C1 segment of cervical spinal cord (tissue), 14 donors: ENCODE data around the gene PRXL2B.

Source experiments
- DNase-seq, 14 donors: peaks; one replicate each; lab custom pipeline; 2025; lab: John Stamatoyannopoulos, UW

The PRXL2B gene

DNA sequence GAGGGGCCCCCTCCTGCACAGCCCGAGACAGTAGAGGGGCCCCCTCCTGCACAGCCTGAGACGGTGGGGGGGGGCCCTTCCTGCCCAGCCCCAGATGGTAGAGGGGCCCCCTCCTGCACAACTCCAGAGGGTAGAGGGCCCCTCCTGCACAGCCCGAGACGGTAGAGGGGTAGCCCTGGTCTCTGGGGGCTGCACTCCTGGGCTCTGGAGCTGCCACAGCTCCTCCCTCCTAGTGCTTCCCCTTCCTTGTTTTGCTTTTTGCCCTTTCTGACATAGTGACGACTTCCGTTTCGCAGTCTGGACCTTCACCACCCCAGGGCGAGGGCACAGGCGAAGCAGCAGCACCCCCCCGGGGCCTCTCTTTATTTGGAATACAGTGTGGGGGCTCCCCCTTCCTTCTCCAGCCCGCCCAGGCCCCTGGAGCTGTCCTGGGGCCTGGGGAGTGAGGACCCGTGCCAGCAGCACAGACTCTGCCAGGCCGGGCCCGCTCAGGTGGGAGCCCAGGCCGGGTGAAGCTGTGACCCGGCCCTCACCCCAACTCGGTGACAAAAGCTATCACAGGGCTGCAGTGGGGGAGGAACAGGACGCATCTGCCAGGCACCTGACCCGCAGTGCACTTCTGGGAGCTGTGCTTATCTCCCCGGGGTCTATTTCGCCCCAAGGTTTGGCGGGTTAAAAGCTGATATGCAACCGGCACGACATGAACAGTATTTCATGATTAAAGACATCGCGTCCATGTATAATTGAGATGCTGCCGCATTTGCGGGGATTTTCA, 1.1 kb upstream of the PRXL2B start:
- peak in 13 of 14 donors; percentile 10 to 75 (median 54) for DNase-seq

DNA sequence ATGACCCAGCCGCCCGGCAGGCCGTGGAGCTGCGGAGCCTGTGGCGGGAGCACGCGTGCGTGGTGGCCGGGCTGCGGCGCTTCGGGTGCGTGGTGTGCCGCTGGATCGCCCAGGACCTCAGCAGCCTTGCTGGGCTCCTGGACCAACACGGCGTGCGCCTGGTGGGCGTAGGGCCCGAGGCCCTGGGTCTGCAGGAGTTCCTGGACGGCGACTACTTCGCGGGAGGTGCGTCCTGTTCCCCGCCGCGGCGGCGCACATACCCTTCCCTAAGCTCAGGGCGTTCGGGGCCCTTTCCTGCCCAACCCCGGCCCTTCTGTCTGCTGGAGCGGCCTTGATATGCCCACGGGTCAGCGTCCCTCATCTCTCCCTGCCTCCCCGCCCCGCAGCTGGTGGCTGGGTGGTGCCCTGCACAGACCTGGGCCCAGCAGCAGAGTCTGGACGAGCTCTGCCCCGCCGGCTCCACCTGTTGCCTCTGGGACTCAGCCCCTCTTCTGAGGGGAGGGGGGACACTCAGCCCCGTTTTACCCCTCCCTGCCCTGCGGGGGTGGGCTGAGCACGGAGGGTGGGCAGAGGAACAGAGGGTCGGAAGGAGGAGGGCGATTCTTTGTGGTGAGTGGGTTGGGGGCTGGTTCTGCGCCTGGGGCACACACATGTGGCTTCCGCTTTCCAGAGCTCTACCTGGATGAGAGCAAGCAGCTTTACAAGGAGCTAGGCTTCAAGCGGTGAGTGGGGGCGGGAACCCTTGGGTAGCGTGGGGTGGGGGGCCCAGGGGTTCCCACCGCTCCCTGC, 688 bp downstream of the PRXL2B start:
- peak in 1 of 14 donors; percentile 49 for DNase-seq

DNA sequence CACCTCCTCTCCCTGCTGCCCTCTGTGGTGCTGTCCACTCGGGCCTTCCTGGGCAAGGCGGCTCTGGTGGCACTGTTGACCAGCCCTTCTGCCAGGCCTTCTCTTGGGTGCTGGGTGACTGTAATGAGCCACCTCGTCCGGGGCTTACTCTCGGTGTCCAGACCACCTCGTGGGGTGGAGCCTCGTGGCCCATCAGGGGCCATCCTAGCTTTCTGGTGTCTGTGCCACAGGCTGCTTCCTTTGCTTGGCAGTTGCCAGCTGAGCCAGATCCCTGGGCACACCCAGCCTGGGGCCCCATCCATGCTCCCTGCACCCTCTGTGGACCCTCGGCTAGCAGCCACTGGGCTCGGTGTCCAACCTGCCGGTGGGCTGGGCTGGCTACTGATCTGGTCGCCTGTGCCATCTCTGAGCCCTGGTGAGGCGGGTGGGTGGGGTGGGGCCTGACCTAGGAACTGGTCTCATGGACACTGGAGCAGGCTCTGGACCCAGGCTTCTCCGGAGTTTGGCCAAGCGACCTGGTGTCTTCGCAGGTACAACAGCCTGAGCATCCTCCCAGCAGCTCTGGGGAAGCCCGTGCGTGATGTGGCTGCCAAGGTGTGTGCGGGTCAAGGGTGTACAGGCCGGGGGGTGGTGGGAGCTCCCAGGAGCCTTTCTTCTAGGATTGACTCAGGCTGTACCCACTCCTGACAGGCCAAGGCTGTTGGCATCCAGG, 1.4 kb downstream of the PRXL2B start:
- DNase-seq: no peak

DNA sequence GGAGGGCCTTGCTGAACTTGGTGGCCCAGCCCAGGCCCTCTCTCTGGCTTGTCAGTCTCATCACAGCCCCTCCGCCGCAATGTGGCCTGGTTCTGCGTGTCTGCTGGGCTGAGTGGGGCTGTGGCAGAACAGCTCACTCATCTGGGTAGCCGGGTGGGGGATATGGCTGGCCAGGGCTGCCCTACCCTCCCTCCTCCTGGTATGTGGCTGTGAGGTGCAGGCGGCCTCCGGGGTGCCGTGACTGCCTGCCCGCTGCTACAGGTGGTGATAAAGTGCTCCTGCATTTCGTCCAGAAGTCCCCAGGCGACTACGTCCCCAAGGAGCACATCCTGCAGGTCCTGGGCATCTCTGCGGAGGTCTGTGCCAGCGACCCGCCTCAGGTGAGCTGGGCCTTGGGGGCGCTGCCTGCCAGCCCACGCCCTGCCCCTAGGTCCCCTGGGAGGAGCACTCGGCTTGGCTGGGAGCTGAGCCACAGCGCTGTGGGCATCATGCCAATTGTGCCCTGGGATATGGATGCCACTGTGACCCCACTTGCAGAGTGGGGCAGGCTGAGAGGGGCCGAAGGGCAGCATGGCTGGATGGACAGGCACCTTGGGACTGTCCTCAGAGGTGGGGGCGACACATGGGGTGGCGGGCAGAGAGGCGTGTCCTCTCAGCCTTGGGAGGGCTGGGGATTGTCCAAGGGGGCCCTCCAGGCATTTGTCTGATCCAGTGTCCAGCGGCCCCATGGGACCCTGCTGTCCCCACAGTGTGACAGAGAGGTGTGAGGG, 2.3 kb downstream of the PRXL2B start:
- DNase-seq: no peak

DNA sequence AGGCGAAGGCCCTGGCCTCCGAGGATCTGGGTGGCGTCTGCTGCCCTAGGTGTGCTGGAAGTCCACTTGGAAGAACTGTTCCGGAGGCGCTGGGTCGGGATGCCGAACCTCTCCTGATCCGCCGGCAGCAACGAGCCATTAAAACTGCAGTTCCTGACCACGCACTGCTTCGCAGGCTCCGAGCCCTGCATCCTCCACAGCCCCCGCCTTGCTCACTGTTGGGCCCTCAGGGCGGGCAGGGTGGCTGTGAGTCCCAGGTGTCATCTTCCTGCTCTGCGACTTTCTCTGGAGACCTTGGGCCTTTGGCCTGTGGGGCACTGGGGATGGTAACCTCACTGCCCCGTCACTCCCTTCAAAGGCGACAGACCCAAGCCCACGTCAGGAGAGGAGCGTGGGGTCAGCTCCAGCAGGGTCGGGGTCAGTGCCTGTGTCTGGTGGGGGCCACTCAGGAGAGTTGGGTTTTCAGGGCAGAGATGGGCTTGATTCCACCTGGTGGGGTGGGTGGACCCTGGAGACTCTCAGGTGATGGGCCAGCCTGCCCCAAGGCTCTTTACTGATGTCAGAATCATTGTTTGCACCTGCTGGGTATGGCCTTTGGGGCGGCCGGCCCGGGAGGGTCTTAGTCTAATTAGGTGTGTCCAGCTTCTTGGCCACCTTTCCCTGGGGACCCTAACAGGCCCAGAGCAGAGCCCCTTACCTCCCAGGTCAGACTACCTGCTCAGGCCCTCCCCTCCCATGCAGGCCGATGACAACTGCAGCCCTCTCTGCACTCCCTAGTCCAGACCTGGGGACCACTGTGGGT, 3.1 kb downstream of the PRXL2B start:
- no peak for DNase-seq

DNA sequence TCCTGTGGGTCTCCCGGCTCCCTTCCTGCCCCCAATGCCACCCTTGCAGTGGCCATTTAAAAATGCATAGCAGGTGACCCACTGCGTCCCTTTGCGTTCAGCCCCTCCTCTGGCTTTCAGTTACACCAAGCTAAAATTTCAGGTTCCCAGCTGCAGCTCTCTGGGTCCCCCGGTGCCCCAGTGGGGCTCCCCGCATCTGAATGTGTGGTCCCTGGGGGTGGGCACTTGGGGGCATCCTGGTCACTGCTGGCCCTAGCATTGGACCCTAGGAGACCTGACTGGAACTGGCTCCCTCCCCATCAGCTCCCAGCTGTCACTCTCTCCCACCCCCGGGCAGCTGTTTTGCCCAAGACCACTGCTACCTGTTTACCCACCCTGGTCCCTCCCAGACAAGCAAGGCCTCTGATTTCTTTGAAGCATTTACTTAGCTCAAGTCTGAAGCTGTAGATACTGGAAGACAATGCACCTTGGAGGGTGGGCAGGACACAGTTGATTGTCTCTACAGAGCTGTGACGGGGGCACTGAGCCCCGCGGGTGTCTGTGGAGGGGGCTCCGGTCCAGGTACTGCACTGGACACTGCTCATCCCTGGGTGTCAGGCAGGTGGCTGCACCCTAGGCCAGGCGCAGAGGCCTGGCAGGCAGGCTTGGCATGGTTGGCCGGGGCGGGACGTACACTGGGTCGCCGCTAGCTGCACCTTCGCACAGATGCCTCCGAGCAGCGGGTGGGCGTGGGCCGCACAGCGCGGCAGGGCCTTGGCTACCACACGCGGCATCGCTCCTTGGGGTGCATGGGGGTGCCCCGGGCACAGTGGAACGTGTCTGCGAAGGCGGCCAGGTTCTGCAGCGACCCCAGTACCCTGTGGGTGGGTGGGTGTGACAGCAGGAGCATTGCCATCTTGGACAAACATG, 3.9 kb downstream of the PRXL2B start:
- no peak for DNase-seq

DNA sequence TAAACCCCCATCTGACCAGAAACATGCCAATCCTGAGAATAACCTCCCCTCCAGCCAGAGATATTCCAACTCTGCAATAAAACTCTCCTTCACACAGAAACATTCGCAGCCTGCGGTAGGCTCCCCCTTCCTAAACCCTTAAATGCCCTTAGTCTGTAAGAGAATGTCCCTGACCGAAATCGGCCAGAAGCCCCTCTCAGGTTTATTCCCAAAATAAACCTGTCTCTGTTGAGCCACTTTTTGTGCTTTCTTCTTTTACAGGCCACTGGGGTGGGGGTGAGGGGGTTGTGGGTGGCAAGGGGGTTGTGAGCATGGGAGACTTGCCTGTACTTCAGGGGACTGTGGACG, 4.6 kb downstream of the PRXL2B start:
- no peak for DNase-seq

DNA sequence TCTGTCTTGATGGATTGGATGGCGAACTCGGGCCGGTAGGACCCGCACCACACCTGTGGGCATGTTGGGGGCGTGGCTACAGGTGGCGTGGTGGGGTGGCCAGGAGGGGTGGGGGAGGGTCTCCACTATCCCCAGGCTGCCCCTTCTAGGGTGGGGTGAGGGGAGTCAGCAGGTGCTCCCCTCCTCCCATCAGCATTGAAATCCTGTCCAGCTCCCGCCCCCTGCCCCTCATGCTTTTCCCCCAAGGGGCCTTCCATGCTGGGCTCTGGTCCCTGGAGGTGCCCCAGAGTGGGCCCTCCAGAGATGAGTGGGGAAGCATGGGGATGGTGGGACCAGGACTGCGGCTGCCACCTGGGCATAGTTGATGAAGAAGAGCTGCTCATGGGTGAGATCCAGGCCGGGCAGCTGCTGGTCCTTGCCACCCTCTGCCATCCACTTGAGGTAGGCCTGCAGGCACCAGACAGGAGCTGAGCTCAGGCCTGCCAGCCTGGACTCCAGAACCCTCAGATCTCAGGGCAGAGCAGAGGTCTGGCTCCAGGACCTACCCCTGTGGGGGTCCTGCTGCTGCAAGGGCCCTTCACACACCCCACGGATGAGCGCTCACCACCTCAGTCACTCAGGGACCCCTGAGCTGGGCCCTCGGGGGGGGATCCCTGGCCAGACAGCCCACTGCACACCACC, 5.1 kb downstream of the PRXL2B start:
- DNase-seq: no peak

DNA sequence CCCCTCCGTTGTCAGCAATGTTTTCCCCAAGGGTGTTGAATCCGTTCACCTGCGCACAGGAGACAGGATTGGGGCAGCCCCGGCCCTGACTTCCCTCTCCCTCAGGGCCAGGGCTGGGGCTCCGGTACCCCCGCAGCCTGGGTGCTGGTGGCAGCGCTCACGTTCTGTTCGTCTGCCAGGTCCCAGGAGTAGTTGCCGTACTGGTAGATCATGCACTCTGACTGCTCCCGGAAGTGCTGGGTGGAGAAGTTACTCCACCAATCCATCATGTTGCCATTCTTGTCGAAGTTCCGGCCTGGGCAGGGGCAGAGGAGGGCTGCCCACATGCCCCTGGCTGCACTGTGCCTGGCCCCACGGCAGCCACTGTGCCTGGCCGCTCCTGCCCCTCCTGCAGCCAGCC, 6.1 kb downstream of the PRXL2B start:
- no peak for DNase-seq

DNA sequence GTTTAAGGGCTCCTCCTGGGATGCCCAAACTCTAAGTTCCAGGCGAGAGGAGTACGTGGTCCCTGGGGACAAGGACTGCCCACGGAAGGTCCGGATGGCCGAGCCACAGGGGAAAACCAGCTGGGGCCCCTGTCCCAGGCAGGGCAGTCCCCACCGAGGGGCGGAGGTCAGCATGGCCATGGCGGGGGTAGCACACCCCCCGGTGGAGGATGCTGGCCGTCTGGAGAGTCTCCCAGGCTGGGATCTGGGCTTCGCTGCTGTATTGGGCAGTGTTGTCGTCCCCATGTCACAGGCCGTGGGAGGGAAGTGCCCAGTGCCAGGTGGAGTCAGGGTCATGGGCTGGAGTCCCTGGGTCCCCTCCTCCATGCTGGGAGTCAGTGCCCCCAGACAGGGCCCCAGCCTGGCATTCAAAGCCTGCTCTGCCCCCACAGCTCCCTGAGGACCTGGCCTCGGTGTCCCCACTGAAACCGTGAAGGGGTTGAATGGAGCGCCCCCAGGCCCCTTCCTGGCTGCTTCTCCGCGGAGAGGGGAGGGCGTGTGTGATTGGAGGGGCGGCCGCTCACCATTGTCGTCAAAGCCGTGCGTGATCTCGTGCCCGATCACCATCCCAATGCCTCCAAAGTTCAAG, 6.8 kb downstream of the PRXL2B start:
- DNase-seq: no peak

DNA sequence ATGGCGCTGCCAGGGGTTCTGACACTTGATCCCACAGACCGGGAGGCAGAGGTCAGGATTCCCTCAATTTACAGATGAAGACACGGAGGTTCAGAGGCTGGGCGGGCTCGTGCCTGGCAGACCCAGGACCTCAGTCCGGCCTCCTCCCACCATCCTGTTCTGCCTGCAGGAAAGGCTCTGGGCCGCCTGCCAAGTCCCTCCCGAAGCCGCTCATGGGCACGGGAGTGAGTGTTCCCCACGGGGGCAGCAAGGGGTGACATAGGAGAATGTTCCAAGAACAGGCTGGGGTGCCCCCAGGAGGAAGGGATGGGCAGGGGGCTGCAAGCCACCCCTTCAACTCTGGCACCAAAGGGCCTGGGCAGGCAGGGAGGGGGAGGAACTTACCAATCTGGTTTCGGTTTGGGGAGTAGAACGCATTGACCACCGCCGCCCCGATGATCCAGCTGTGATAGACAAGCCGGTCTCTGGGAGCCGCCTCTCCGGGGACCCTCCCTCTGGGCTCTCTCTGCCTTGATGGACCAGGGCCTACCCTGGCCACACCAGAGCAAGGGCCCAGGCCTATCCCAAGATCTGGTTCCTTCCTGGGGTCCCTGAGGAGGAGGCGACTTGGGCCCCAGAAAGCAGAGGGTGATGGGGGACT, 7.5 kb downstream of the PRXL2B start:
- DNase-seq: no peak

DNA sequence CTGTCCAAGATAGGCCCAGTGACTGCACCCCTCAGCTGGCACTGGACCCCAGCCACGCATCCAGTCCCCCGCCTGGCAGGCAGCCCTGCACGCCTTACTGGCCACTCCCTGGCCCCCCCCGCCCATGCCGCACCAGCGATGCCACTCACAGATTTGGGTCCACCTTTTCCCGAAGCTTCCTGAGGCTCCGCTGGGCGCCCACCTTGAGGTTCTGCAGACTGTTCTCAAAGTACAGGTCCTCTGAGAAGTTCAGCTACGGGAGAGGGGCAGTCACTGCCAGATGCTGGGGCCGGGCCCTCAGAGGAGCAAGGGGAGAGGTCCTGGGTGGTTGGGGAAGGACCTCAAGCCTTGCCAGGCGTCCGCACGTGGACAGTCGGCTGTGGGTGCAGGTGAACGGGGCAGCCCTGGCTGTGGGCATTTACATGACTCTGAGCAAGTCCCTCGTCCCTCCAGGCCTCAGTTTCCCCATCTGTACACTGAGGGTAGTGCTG, 8.1 kb downstream of the PRXL2B start:
- DNase-seq: no peak

DNA sequence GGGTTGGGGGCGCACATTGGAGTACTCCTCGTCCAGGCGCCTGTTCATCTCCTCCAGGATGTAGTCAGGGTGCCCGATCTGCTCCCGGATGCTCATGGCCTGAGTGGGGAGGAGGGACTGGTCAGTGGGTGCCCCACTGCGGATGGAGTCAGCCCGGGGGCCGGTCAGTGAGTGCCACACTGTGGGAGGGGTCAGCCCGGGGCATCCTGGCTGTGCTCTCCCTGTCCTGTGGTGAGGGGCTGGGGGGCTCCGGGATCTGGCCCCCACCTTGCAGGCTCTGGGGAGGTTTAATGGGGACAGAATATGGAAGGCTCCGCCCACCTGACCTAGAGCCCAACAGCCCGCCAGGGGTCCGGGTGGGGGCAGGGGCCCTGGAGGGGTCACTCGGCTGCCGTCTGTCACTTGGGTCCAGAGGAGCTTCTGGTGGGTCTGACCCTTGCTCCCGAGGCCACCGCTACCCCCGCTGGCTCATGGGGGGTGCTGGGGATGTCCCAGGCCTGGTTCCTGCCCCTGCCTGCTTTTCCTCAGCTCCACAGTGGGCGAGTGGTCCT, 8.8 kb downstream of the PRXL2B start:
- DNase-seq: no peak

DNA sequence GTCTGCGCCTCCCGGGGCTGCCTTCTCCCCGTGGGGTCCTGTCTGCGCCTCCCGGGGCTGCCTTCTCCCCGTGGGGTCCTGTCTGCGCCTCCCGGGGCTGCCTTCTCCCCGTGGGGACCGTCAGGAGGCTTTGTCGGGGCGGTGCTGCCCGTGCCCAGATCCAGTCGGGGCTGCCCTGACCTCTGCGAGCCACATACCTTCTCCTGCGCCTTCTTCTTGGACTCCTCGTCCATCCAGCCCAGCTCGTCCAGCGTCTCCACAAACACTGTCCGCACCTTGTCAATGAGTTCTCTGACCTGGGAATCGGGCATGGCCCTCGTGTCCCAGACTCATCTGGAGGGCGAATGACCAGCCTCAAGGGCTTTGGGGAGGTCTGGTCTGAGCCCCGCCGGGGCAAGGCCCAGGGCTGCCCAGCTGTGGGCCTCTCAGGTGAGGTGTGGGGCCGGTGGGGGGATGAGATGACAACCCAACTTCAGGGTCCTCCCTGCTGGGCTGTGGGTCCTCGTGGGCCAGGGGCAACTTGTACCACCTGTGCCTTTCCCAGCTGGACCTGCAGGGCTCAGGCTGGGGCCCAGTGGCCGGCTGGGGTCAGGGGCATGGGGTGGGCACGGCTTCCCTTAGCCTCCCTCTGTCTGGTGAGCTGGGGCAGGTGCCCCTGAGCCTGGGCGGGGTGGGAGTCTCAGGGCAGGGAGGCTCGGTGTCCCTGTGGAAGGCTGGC, 9.4 kb downstream of the PRXL2B start:
- DNase-seq: no peak

DNA sequence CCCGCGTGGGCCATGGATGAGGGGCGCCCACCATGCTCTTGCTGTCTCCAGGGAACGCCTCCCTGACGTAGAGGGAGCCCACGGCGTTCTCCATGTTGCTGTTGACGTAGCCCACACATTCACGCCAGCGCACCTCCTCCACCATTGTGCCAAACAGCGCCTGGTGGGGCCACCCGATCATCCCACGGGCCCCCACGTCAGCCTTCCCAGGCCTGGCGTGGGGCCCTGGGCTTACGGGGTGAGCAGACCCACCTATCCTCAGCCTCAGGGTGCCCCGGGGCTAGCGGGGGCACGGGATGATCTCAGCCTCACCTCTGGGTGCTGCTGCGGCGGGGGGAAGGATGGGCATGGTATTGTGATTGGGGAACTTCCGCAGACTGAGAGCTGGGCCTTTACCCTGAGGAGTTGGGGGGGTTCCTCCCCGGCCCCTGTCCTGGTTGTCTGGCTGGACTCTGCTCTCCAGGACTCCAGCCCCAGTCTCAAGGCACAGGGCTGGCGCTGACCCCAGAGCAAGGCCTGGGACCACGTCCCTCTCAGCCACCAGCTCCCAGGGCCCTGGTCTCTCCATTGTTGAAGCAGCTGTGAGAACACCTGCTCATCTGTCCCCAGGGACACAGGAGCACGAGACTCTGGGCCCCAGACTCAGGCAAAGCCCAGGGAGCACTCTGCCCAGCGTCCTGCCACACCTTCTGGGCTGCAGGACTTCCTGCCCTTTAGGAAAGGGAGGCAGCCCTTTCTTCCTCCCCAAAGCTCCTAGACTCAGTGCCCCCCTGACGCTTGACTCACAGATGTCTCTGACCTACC, 10.2 kb downstream of the PRXL2B start:
- DNase-seq: no peak
